Gastroesophageal sphincter (tissue), 3 donors: ENCODE measurements around the gene ALKBH3.

Experiments
- CTCF ChIP-seq, 4 experiments: fragments of 200-600 bp in 2 of 4; fragments of 450-650 bp in 2 of 4; sonication (generic) in 1 of 4; IDR thresholded peaks; one replicate each; pipeline ENCODE4 v1.5.1; 2017 to 2019; ENCODE audit warnings: antibody characterized with exemption in 4 of 4, mild to moderate bottlenecking in 2 of 4, moderate library complexity in 2 of 4
- EP300 ChIP-seq: sonication (generic); formaldehyde crosslinking; IDR thresholded peaks from one replicate; pipeline ENCODE4 v1.6.1; 2017; ENCODE audit warnings: antibody characterized with exemption, mild to moderate bottlenecking

DNA sequence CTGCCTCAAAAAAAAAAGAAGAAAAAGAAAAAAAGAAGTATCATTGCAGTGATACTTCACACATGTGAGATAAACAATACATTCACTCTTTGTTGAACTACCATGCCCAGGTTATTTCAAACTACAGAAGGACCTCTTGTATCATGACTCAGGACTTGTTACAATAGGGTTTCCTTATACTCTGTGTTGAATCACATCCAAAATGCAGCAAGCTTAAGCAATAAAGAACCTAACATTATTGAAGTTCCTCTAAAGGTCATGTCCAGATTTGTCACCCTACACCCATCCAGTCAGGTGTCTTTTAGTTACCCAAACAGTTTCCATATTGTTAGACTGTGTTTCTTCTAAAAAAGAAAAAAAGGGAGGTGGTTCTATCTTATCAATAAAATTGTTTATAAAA lies 26.9 kb upstream of the ALKBH3 start:
- TF ChIP-seq CTCF (IDR thresholded peaks at IDR 0.05) (no peak), EP300 (no peak)
